GM19438 (cell line): ENCODE measurements around the gene PDXP.
"Not testable (repeated sequence)": the region's sequence is repeated elsewhere in the genome, so short reads cannot be mapped to it uniquely, and the experiment has no call there.

Source experiments
- ATAC-seq: cut with Tn5 transposase; IDR thresholded peaks from one replicate; pipeline ENCODE4 v1.9.1; 2021; ENCODE audit warnings: low read depth; ENCODE audit not compliant: unreplicated experiment

The PDXP gene

GRCh38 chr22:37658133-37659065 is at the start of gene PDXP:
PDXP (plus strand) TSS chr22:37658723; CDS start chr22:37658783, 60 bp downstream.
- ATAC-seq: peak; percentile 71

GRCh38 chr22:37609240-37610152 is 49.0 kb upstream of the PDXP start:
- ATAC-seq: no peak

GRCh38 chr22:37610153-37610475 is 48.4 kb upstream of the PDXP start:
- ATAC-seq: not testable (repeated sequence)

GRCh38 chr22:37610480-37611129 is 47.9 kb upstream of the PDXP start:
- ATAC-seq: no peak

DNA sequence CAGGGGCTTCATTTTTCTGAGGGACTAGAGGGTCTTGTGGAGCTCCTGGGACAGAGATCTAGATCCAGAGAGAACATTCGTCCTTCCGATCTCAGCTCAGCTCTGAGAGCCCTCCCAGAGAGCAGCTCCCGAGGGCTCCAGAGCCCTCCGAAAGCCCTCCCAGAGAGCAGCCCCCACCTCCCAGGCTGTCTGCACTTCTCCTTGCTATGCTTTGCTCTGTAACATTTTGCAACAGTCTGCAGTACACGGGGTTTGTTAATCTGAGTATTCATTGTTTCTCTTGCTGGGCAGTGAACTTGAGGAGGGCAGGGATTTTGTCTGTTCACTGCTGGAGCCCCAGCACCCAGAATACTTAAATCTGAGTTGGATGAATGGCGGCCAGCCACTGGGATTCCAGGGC is 47.3 kb upstream of the PDXP start:
- ATAC-seq: no peak

DNA sequence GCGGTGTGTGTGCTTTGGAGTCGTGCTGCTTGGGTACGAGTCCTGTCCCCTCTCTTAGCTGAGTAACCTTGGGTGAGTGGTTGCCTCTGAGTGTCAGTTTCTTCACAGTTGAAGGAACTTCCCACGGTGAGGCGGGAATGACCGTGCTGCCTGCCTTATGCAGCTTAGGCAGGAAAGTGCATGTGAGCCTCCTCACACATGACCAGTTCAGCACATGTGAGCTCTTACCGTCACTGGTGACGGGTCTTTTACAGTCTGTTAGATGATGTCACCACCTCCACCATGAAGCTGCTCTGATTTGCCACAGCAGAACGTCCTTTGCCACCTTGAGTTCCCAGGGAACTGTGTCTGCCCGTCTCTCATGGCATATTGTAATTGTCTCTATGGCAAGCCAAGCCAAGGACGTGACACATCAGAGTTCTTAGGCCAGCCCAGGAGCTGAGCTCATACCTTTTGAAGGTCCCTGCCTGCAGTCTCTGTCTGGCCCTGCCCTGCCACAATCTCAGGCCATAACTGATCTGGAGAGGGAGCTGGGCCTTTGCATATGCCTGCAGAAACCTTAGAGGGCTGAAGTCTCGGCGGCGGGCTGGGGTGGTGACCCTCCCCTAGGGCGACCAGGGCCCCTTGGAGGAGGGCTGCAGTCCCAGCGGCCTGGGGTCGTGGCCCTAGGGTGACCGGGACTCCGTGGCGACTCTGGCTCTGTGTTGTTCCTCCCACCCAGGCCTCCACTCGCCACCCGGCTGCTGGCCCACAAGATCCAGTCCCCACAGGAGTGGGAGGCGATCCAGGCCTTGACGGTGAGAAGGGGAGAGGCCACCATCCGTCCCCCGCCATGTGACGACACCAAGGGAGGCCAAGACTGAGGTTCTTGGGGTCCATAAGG is 42.1 kb upstream of the PDXP start:
- no peak for ATAC-seq

DNA sequence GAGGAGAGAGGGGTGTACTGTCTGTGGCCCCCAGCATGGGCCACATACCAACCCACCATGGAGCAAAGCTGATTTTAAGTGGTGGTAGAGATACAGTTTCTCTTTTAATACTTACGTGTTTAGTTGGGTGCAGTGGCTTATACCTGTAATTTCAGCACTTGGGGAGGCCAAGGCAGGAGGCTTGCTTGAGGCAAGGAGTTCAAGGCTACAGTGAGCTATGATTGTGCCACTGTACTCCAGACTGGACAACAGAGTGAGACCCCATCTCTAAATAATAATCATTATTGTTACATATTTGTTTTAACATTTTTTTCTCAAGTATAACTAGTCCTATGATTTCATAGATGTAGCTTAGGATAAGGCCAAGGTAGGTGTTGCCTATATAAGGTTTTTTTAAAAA is 41.1 kb upstream of the PDXP start:
- no peak for ATAC-seq

DNA sequence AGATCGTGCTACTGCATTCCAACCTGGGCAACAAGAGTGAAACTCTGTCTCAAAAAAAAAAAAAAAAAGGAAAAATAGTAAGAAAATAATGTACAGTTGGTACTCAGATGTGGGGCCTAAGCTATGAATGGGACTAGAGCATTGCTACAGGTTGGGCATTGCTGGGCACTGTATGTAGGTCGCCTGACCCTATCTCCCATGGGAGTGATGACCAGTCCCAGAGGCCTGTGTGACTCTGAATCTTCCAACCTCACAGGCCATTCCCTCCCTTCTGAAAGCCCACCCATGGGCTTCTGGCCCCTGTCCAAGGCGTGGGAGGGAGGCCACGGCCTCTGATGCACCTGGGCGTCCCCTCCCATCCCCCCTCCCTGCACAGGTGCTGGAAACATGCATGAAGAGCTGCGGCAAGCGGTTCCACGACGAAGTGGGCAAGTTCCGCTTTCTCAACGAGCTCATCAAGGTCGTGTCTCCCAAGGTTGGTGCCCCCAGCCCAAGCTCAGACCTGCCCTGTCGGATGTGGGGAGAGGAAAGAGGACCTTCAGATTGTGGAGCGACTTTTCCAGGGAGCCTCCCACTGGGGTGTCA is 40.4 kb upstream of the PDXP start:
- no peak for ATAC-seq

GRCh38 chr22:37618674-37619073 is 39.8 kb upstream of the PDXP start:
- no peak for ATAC-seq

DNA sequence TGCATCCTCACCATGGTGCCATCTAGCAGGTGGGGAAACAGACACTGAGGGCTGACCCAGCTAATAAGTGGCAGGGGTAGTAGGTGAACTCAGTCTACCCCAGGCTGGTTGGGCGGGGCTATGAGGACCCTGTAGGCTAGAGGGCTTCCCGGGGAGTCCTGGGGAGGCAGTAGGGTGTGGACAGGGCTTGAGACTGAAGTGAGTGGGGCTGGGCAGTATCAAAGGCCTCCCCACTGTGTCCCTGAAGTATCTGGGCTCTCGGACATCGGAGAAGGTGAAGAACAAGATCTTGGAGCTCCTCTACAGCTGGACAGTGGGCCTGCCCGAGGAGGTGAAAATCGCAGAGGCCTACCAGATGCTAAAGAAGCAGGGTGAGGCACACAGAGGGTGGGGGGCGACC is 38.5 kb upstream of the PDXP start:
- ATAC-seq: no peak

- no peak for ATAC-seq
Observed at GRCh38 chr22:37621352-37621860, 37.1 kb upstream of the PDXP start.

- no peak for ATAC-seq
Observed at GRCh38 chr22:37623075-37624016, 35.2 kb upstream of the PDXP start.

DNA sequence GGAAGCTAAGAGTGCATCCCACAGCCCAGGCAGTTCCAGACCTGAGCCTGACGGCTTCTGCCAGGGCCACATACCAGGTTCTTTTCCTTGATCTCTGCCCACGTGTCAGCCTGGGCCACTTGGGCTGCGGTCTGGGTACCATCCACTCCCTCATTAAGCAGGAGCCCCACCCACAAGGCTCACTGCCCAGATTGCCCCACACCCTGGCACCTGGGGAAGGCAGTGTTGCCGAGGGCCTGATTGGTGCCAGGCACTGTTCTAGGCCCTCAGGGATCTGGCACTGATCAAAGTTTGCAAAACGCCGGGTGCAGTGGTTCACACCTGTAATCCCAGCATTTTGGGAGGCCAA is 34.5 kb upstream of the PDXP start:
- ATAC-seq: no peak

DNA sequence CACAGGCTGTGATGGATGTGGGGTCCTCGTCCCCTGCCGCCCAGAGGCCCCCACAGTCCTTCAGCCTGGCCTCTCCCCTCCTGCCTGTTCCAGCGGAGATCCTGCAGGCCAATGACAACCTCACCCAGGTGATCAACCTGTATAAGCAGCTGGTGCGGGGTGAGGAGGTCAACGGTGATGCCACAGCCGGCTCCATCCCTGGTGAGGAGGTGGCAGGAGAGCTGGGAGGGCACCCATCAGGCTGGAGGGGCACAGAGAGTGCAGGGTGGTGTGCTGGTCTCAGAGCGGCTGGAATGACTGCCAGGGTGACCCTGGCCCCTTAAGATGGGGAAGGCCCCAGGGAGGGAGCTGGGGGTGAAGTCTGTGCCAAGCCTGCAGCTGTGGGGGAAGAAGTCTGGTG is 33.6 kb upstream of the PDXP start:
- no peak for ATAC-seq

- no peak for ATAC-seq
Observed at GRCh38 chr22:37625737-37626136, 32.8 kb upstream of the PDXP start.

GRCh38 chr22:37626144-37626543 is 32.4 kb upstream of the PDXP start:
- no peak for ATAC-seq

- ATAC-seq: no peak
Observed at GRCh38 chr22:37626556-37627075, 31.9 kb upstream of the PDXP start.

DNA sequence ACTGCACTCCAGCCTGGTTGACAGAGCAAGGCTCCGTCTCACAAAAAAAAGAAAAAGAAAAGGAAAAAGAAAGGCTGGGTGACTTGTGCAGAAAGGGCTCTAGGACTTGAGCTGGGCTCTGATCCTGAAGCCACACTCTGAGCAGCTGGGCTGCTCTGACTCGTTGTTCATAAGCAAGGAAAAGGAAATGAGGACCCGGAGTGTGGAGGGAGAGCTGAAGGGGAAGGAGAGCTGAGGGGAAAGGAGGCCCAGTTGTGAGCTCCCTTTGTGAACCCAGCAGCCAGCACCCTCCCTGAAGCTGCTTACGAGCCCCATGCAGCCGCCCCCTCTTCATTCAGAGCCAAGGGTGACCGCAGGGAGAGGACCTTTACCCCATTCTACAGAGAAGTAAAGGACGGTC is 31.4 kb upstream of the PDXP start:
- no peak for ATAC-seq
